Kidney epithelial cell (primary cell): ENCODE measurements around the gene EXOC6B. TPM values are rescaled to one million over a fixed set of nuclear protein-coding genes. Genes with fewer than 3 reads are reported as not detected.

Experiments used
- DNase-seq: peaks from one replicate; pipeline ENCODE4 v3.0.0-alpha.2; 2010; ENCODE audit warnings: low read depth
- H3K27me3 ChIP-seq: 2 replicates; pipeline ENCODE4 v1.6.0; 2011; ENCODE audit warnings: low read length; ENCODE audit not compliant: control insufficient read depth, insufficient read depth
- H3K36me3 ChIP-seq: 2 replicates; pipeline ENCODE4 v1.5.1; 2011; ENCODE audit warnings: low read length; ENCODE audit not compliant: control insufficient read depth, insufficient read depth
- H3K4me3 ChIP-seq: 2 replicates; pipeline ENCODE4 v1.5.1; 2011; ENCODE audit warnings: low read depth, mild to moderate bottlenecking, control low read depth, low read length
- total RNA-seq: library from RNA; depleted of rRNA; stranded (reverse); fragments of >200 nt; gene quantifications from 2 replicates; pipeline ENCODE4 v1.2.3, GENCODE V29; 2015
- TF ChIP-seq, protein P1 (sequence below): IDR thresholded peaks from 2 replicates; pipeline ENCODE4 v1.5.1; 2011; ENCODE audit warnings: mild to moderate bottlenecking, moderate library complexity, low read length, control low read depth, inconsistent platforms; ENCODE audit not compliant: insufficient read depth, poor library complexity, severe bottlenecking

Gene EXOC6B
- total RNA-seq, 1 donor from 2014 or later, result 21.8 TPM

- H3K4me3 ChIP-seq, result no peak overlapping the region
- TF ChIP-seq, protein P1, sequence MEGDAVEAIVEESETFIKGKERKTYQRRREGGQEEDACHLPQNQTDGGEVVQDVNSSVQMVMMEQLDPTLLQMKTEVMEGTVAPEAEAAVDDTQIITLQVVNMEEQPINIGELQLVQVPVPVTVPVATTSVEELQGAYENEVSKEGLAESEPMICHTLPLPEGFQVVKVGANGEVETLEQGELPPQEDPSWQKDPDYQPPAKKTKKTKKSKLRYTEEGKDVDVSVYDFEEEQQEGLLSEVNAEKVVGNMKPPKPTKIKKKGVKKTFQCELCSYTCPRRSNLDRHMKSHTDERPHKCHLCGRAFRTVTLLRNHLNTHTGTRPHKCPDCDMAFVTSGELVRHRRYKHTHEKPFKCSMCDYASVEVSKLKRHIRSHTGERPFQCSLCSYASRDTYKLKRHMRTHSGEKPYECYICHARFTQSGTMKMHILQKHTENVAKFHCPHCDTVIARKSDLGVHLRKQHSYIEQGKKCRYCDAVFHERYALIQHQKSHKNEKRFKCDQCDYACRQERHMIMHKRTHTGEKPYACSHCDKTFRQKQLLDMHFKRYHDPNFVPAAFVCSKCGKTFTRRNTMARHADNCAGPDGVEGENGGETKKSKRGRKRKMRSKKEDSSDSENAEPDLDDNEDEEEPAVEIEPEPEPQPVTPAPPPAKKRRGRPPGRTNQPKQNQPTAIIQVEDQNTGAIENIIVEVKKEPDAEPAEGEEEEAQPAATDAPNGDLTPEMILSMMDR, result peak; percentile 70
- no peaks in the 10 kb centered on the region for H3K36me3 ChIP-seq
- no peaks in the 10 kb centered on the region for H3K27me3 ChIP-seq
- DNase-seq, result no peak
These were observed 54.9 kb downstream of the EXOC6B start for GRCh38 chr2:72770879-72771461.

GRCh38 chr2:72765997-72766609 lies 59.7 kb downstream of the EXOC6B start:
- TF ChIP-seq, protein P1, result no peak
- Histone ChIP-seq H3K27me3 (no peaks in the 10 kb centered on the region), H3K36me3 (no peaks in the 10 kb centered on the region), H3K4me3 (no peak overlapping the region)
- no peak for DNase-seq

- Histone ChIP-seq H3K27me3 (no peaks in the 10 kb centered on the region), H3K4me3 (no peak overlapping the region), H3K36me3 (no peaks in the 10 kb centered on the region)
- TF ChIP-seq, protein P1, result no peak
- DNase-seq, result no peak
These were observed 63.6 kb downstream of the EXOC6B start for GRCh38 chr2:72762276-72762675.

GRCh38 chr2:72759755-72760154 lies 66.1 kb downstream of the EXOC6B start:
- TF ChIP-seq, protein P1, result no peak
- H3K4me3 ChIP-seq, result no peak overlapping the region
- H3K27me3 ChIP-seq, result no peaks in the 10 kb centered on the region
- no peak for DNase-seq
- H3K36me3 ChIP-seq, result no peaks in the 10 kb centered on the region

GRCh38 chr2:72757177-72757775 lies 68.6 kb downstream of the EXOC6B start:
- H3K27me3 ChIP-seq, result no peaks in the 10 kb centered on the region
- H3K36me3 ChIP-seq, result no peaks in the 10 kb centered on the region
- TF ChIP-seq, protein P1, result no peak
- H3K4me3 ChIP-seq, result no peak overlapping the region
- no peak for DNase-seq
